Ovary (tissue), 3 donors: ENCODE measurements around the gene JDP2.

Source experiments
- CTCF ChIP-seq, 3 donors: fragments of 450-650 bp in 2 of 3; fragments of 200-600 bp in 1 of 3; IDR thresholded peaks; one replicate each; pipeline versions ENCODE4 v1.5.1 to v1.8.0; 2016 to 2022; ENCODE audit warnings: antibody characterized with exemption in 3 of 3, mild to moderate bottlenecking in 1 of 3
- EP300 ChIP-seq: sonication (generic); formaldehyde crosslinking; IDR thresholded peaks from one replicate; pipeline ENCODE4 v1.6.1; 2017; ENCODE audit warnings: antibody characterized with exemption
- POLR2A ChIP-seq: fragments of 450-650 bp; IDR thresholded peaks from one replicate; pipeline ENCODE4 v1.6.1; 2017; ENCODE audit warnings: antibody characterized with exemption, mild to moderate bottlenecking, moderate library complexity
- donor health status: DM: no; HTN: no; CAD: no.

GRCh38 chr14:75383721-75384120, 44.1 kb upstream of the JDP2 start:
- no peak for TF ChIP-seq CTCF (IDR thresholded peaks at IDR 0.05)
- no peak for TF ChIP-seq POLR2A
- no peak for TF ChIP-seq EP300
